SK-N-MC (cell line): ENCODE data around the gene NRAP.

Experiments
- DNase-seq: peaks from one replicate; pipeline ENCODE4 v3.0.0-alpha.2; 2011; ENCODE audit warnings: low read depth, low spot score
- H3K27ac ChIP-seq: fragments of 200-600 bp; sonication (generic); 2 replicates; pipeline ENCODE4 v1.5.1; 2016; ENCODE audit warnings: mixed run types
- H3K36me3 ChIP-seq: fragments of 200-600 bp; sonication (generic); 2 replicates; pipeline ENCODE4 v1.6.1; 2017; ENCODE audit warnings: antibody characterized with exemption, low read length, mixed read lengths; ENCODE audit not compliant: insufficient read depth
- H3K4me3 ChIP-seq: fragments of 200-600 bp; sonication (generic); 2 replicates; pipeline ENCODE4 v1.5.1; 2016
- H3K9ac ChIP-seq: fragments of 200-600 bp; sonication (generic); 2 replicates; pipeline ENCODE4 v1.8.0; 2017; ENCODE audit warnings: mixed run types, mixed read lengths; ENCODE audit not compliant: insufficient read length
- H3K9me3 ChIP-seq: fragments of 200-600 bp; sonication (generic); 2 replicates; pipeline ENCODE4 v1.6.1; 2017; ENCODE audit warnings: low read depth, mild to moderate bottlenecking, antibody characterized with exemption, low read length, moderate library complexity, mixed read lengths
- EZH2 ChIP-seq: fragments of 200-600 bp; sonication (generic); IDR thresholded peaks from one replicate; pipeline ENCODE4 v1.6.1; 2017; ENCODE audit warnings: antibody characterized with exemption
- FOXP2 ChIP-seq: optimal IDR thresholded peaks from 2 replicates; pipeline ENCODE3; 2011; ENCODE audit warnings: mild to moderate bottlenecking, moderate library complexity; ENCODE audit not compliant: insufficient read depth; ENCODE audit errors: extremely low read length, control extremely low read depth
- POLR2AphosphoS5 ChIP-seq: IDR thresholded peaks from 2 replicates; pipeline ENCODE4 v1.6.1; 2012; ENCODE audit warnings: mild to moderate bottlenecking, low read depth, low read length, borderline replicate concordance

Gene NRAP

GRCh38 chr10:113592380-113592779, 71.5 kb downstream of the NRAP start:
- Histone ChIP-seq H3K9ac (no peak overlapping the region), H3K4me3 (no peak overlapping the region), H3K27ac (no peak overlapping the region), H3K36me3 (no peaks in the 10 kb centered on the region), H3K9me3 (no peaks in the 10 kb centered on the region)
- no peak for TF ChIP-seq EZH2
- no peak for TF ChIP-seq FOXP2
- no peak for TF ChIP-seq POLR2AphosphoS5
- no peak for DNase-seq

DNA sequence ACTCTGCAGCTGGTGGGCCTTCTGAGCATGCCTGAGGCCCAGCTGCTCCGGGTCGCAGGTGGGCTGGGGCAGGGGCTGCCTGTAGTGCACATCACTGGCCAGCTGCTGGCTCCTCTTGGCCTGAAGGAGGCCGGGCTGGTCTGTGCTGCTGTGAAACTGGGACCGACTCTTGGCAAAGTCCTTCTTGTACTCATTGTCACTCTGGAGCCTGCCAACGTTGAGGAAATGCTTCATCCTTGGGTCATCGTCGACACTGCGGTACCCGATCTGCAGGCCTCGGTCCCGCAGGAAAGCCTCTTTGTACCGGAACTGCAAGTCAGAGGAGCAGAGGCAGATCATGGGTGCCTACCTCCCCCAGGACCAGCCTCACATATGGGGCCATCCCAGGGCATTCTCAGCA, 73.3 kb downstream of the NRAP start:
- H3K4me3 ChIP-seq = no peak overlapping the region
- no peak for DNase-seq
- no peak overlapping the region for H3K9ac ChIP-seq
- H3K36me3 ChIP-seq = no peaks in the 10 kb centered on the region
- no peaks in the 10 kb centered on the region for H3K9me3 ChIP-seq
- TF ChIP-seq POLR2AphosphoS5 (no peak), EZH2 (no peak), FOXP2 (no peak)
- no peak overlapping the region for H3K27ac ChIP-seq

GRCh38 chr10:113589201-113589770, 74.6 kb downstream of the NRAP start:
- DNase-seq = no peak
- TF ChIP-seq EZH2 (no peak), FOXP2 (no peak), POLR2AphosphoS5 (no peak)
- no peak overlapping the region for H3K27ac ChIP-seq
- no peak overlapping the region for H3K9ac ChIP-seq
- H3K36me3 ChIP-seq = no peaks in the 10 kb centered on the region
- no peaks in the 10 kb centered on the region for H3K9me3 ChIP-seq
- no peak overlapping the region for H3K4me3 ChIP-seq

GRCh38 chr10:113585949-113586348, 77.9 kb downstream of the NRAP start:
- H3K27ac ChIP-seq = no peak overlapping the region
- no peaks in the 10 kb centered on the region for H3K36me3 ChIP-seq
- H3K4me3 ChIP-seq = no peak overlapping the region
- no peak overlapping the region for H3K9ac ChIP-seq
- TF ChIP-seq POLR2AphosphoS5 (no peak), EZH2 (no peak), FOXP2 (no peak)
- no peaks in the 10 kb centered on the region for H3K9me3 ChIP-seq
- DNase-seq = no peak

GRCh38 chr10:113583571-113583970, 80.3 kb downstream of the NRAP start:
- no peak overlapping the region for H3K27ac ChIP-seq
- TF ChIP-seq FOXP2 (no peak), EZH2 (no peak), POLR2AphosphoS5 (no peak)
- H3K9me3 ChIP-seq = no peaks in the 10 kb centered on the region
- no peak overlapping the region for H3K4me3 ChIP-seq
- H3K36me3 ChIP-seq = no peaks in the 10 kb centered on the region
- no peak for DNase-seq
- H3K9ac ChIP-seq = no peak overlapping the region

DNA sequence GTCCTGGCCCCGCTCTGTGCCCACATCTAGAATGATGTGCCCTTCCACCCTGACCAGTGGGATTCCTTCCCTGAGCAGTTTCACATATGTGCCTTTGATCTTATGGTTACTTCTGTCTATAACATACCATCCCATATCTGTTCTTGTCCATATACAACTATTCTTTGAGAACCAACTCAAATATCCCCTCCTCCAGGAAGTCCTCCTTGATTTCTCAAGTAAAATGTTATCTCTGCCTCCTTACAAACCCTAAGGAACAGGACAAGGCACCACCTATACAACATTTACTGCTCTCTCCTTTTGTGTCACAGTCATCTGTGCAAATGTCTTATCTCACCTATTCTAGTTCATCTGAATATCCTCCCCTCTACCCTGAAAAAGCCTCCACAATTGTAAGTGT, 82.7 kb downstream of the NRAP start:
- Histone ChIP-seq H3K9me3 (no peaks in the 10 kb centered on the region), H3K9ac (no peak overlapping the region), H3K27ac (no peak overlapping the region), H3K4me3 (no peak overlapping the region), H3K36me3 (no peaks in the 10 kb centered on the region)
- no peak for DNase-seq
- no peak for TF ChIP-seq EZH2
- no peak for TF ChIP-seq POLR2AphosphoS5
- no peak for TF ChIP-seq FOXP2

- H3K4me3 ChIP-seq = no peak overlapping the region
- DNase-seq = no peak
- TF ChIP-seq FOXP2 (no peak), POLR2AphosphoS5 (no peak), EZH2 (no peak)
- no peaks in the 10 kb centered on the region for H3K36me3 ChIP-seq
- no peak overlapping the region for H3K9ac ChIP-seq
- no peak overlapping the region for H3K27ac ChIP-seq
- H3K9me3 ChIP-seq = no peaks in the 10 kb centered on the region
Observed at GRCh38 chr10:113578773-113579172, 85.1 kb downstream of the NRAP start.

GRCh38 chr10:113576852-113577251, 87.0 kb downstream of the NRAP start:
- TF ChIP-seq EZH2 (no peak), FOXP2 (no peak), POLR2AphosphoS5 (no peak)
- H3K9me3 ChIP-seq = no peaks in the 10 kb centered on the region
- H3K9ac ChIP-seq = no peak overlapping the region
- DNase-seq = no peak
- H3K27ac ChIP-seq = no peak overlapping the region
- H3K4me3 ChIP-seq = no peak overlapping the region
- no peaks in the 10 kb centered on the region for H3K36me3 ChIP-seq

DNA sequence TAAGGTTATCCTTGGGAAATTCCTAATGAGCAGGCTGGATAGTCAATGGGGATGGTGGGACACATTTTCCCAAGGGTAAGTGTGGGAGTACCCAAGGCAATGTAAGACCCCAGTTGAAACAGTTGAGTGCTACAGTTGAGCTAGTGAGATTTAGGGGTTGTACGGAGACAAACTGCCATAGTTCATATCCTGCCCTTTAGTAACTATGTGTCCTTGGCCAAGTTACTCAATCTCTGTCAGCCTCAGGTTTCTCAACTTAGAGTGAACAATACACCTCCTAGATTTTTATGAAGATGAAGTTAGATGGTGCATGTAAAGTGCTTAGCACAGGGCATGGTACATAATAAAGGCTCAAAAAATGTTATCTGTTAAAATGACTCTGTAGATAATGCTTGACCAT, 90.5 kb downstream of the NRAP start:
- TF ChIP-seq EZH2 (no peak), POLR2AphosphoS5 (no peak), FOXP2 (no peak)
- H3K36me3 ChIP-seq = no peaks in the 10 kb centered on the region
- H3K9me3 ChIP-seq = no peaks in the 10 kb centered on the region
- H3K4me3 ChIP-seq = no peak overlapping the region
- H3K27ac ChIP-seq = no peak overlapping the region
- no peak overlapping the region for H3K9ac ChIP-seq
- no peak for DNase-seq
